Neural progenitor cell (in vitro differentiated cells): ENCODE data around the gene ESYT3. TPM values are rescaled to one million over a fixed set of nuclear protein-coding genes. Genes with fewer than 3 reads are reported as not detected.
"Not testable (repeated sequence)": the region's sequence is repeated elsewhere in the genome, so short reads cannot be mapped to it uniquely, and the experiment has no call there.

Source experiments
- DNase-seq: peaks from one replicate; pipeline ENCODE4 v3.0.0-alpha.2; 2016; ENCODE audit warnings: low spot score
- H2AFZ ChIP-seq: fragments of 200-600 bp; sonication (generic); replicated peaks from 2 replicates; pipeline ENCODE4 v1.6.1; 2016; ENCODE audit warnings: antibody characterized with exemption
- H3F3A ChIP-seq: fragments of 200-600 bp; sonication (generic); 2 replicates; pipeline ENCODE4 v1.6.1; 2016; ENCODE audit warnings: antibody characterized with exemption, low read depth
- H3K27ac ChIP-seq: fragments of 200-600 bp; sonication (generic); 2 replicates; pipeline ENCODE4 v1.5.1; 2016; ENCODE audit warnings: mild to moderate bottlenecking
- H3K27me3 ChIP-seq: fragments of 200-600 bp; sonication (generic); 2 replicates; pipeline ENCODE4 v1.6.1; 2016; ENCODE audit warnings: mild to moderate bottlenecking, moderate library complexity
- H3K36me3 ChIP-seq: fragments of 200-600 bp; sonication (generic); 2 replicates; pipeline ENCODE4 v1.5.1; 2016
- H3K4me1 ChIP-seq: fragments of 200-600 bp; sonication (generic); 2 replicates; pipeline ENCODE4 v1.6.1; 2016; ENCODE audit warnings: mixed run types
- H3K4me2 ChIP-seq: fragments of 200-600 bp; sonication (generic); 2 replicates; pipeline ENCODE4 v1.6.1; 2016
- H3K4me3 ChIP-seq: fragments of 200-600 bp; sonication (generic); 2 replicates; pipeline ENCODE4 v1.5.1; 2016
- H3K79me2 ChIP-seq: fragments of 200-600 bp; sonication (generic); 2 replicates; pipeline ENCODE4 v1.6.1; 2016; ENCODE audit warnings: low read depth
- H3K9ac ChIP-seq: fragments of 200-600 bp; sonication (generic); 2 replicates; pipeline ENCODE4 v1.6.1; 2016
- H3K9me3 ChIP-seq: fragments of 200-600 bp; sonication (generic); 2 replicates; pipeline ENCODE4 v1.5.1; 2016; ENCODE audit warnings: low read depth
- H4K20me1 ChIP-seq: fragments of 200-600 bp; sonication (generic); 2 replicates; pipeline ENCODE4 v1.6.1; 2016; ENCODE audit warnings: low read depth
- H3K27ac Mint-ChIP-seq: 3 replicates; pipeline ENCODE4 v1.8.0; 2021; ENCODE audit warnings: mixed read lengths
- H3K27me3 Mint-ChIP-seq: 2 replicates; pipeline ENCODE4 v1.8.0; 2022; ENCODE audit warnings: low read depth, mild to moderate bottlenecking, inconsistent platforms, moderate library complexity, mixed read lengths; ENCODE audit not compliant: insufficient read depth
- H3K36me3 Mint-ChIP-seq: 3 replicates; pipeline ENCODE4 v1.8.0; 2021; ENCODE audit warnings: mixed read lengths
- H3K4me1 Mint-ChIP-seq: 3 replicates; pipeline ENCODE4 v1.8.0; 2021; ENCODE audit warnings: mixed read lengths
- H3K4me3 Mint-ChIP-seq: 3 replicates; pipeline ENCODE4 v1.8.0; 2021; ENCODE audit warnings: mild to moderate bottlenecking, moderate library complexity, mixed read lengths
- H3K9me3 Mint-ChIP-seq: 3 replicates; pipeline ENCODE4 v1.8.0; 2020; ENCODE audit warnings: mixed read lengths
- EZH2 ChIP-seq: fragments of 200-600 bp; sonication (generic); IDR thresholded peaks from 2 replicates; pipeline ENCODE4 v1.6.1; 2017; ENCODE audit warnings: antibody characterized with exemption, mild to moderate bottlenecking, moderate library complexity
- EZH2phosphoT487 ChIP-seq: fragments of 200-600 bp; sonication (generic); IDR thresholded peaks from 2 replicates; pipeline ENCODE4 v1.6.1; 2017; ENCODE audit warnings: antibody characterized with exemption
- total RNA-seq: library from RNA; depleted of rRNA; stranded (reverse); fragments of >200 nt; gene quantifications from 2 replicates; pipeline ENCODE4 v1.2.3, GENCODE V29; 2015; ENCODE audit warnings: low replicate concordance
- TF ChIP-seq, protein P1 (sequence below): fragments of 200-600 bp; sonication (generic); IDR thresholded peaks from 2 replicates; pipeline ENCODE4 v1.5.1; 2017; ENCODE audit warnings: antibody characterized with exemption, mild to moderate bottlenecking

The ESYT3 gene
- total RNA-seq, 1 donor from 2014 or later = 1.4 TPM

- H3K9me3 Mint-ChIP-seq = no peaks in the 10 kb centered on the region
- Histone ChIP-seq H3K4me2 (no peak overlapping the region), H3K4me3 (no peak overlapping the region), H3K9me3 (no peaks in the 10 kb centered on the region), H3K79me2 (no peaks in the 10 kb centered on the region), H3K36me3 (no peaks in the 10 kb centered on the region), H3F3A (no peaks in the 10 kb centered on the region), H3K27ac (no peak overlapping the region), H4K20me1 (no peaks in the 10 kb centered on the region), H2AFZ (peak overlapping the region; percentile 70), H3K9ac (no peak overlapping the region), H3K4me1 (no peaks in the 10 kb centered on the region), H3K27me3 (no peaks in the 10 kb centered on the region)
- no peak overlapping the region for H3K4me3 Mint-ChIP-seq
- no peaks in the 10 kb centered on the region for H3K36me3 Mint-ChIP-seq
- H3K27ac Mint-ChIP-seq = no peak overlapping the region
- no peaks in the 10 kb centered on the region for H3K4me1 Mint-ChIP-seq
- TF ChIP-seq, protein P1, sequence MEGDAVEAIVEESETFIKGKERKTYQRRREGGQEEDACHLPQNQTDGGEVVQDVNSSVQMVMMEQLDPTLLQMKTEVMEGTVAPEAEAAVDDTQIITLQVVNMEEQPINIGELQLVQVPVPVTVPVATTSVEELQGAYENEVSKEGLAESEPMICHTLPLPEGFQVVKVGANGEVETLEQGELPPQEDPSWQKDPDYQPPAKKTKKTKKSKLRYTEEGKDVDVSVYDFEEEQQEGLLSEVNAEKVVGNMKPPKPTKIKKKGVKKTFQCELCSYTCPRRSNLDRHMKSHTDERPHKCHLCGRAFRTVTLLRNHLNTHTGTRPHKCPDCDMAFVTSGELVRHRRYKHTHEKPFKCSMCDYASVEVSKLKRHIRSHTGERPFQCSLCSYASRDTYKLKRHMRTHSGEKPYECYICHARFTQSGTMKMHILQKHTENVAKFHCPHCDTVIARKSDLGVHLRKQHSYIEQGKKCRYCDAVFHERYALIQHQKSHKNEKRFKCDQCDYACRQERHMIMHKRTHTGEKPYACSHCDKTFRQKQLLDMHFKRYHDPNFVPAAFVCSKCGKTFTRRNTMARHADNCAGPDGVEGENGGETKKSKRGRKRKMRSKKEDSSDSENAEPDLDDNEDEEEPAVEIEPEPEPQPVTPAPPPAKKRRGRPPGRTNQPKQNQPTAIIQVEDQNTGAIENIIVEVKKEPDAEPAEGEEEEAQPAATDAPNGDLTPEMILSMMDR = peak; percentile 93
- TF ChIP-seq EZH2 = no peak
- TF ChIP-seq EZH2phosphoT487 = no peak
- no peaks in the 10 kb centered on the region for H3K27me3 Mint-ChIP-seq
- DNase-seq = peak; percentile 79
Observed at GRCh38 chr3:138479438-138479863, 45.0 kb downstream of the ESYT3 start.

DNA sequence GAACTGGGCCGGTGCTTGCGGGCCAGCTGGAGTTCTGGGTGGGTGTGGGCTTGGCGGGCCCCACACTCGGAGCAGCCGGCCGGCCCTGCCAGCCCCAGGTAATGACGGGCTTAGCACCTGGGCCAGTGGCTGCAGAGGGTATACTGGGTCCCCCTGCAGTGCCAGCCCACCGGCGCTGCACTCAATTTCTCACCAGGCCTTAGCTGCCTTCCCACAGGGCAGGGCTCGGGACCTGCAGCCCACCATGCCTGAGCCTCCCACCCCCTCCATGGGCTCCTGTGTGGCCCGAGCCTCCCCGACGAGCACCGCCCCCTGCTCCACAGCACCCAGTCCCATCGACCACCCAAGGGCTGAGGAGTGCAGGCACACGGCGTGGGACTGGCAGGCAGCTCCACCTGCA lies 50.3 kb downstream of the ESYT3 start:
- not testable (repeated sequence) for H3K36me3 ChIP-seq, H3K4me1 Mint-ChIP-seq, H3K27me3 Mint-ChIP-seq, H3K4me2 ChIP-seq, H3K9ac ChIP-seq, H3K36me3 Mint-ChIP-seq, H3K4me1 ChIP-seq, DNase-seq, H3K27ac Mint-ChIP-seq, H3K27ac ChIP-seq, H3K4me3 ChIP-seq, H3K27me3 ChIP-seq, H4K20me1 ChIP-seq, H2AFZ ChIP-seq, H3K79me2 ChIP-seq, H3K9me3 ChIP-seq, H3K4me3 Mint-ChIP-seq, H3F3A ChIP-seq
- peaks cover 36% of the 10 kb centered on the region for H3K9me3 Mint-ChIP-seq

GRCh38 chr3:138486580-138486979 lies 52.2 kb downstream of the ESYT3 start:
- not testable (repeated sequence) for H3K4me1 Mint-ChIP-seq, H3K4me2 ChIP-seq, H3K27me3 ChIP-seq, H3K27ac ChIP-seq, H3K4me3 Mint-ChIP-seq, H3K36me3 Mint-ChIP-seq, DNase-seq, H4K20me1 ChIP-seq, H3K9me3 ChIP-seq, H3K79me2 ChIP-seq, H3K4me1 ChIP-seq, H3K36me3 ChIP-seq, H2AFZ ChIP-seq, H3K27ac Mint-ChIP-seq, H3F3A ChIP-seq, H3K9ac ChIP-seq, H3K27me3 Mint-ChIP-seq, H3K4me3 ChIP-seq
- H3K9me3 Mint-ChIP-seq = peaks cover 37% of the 10 kb centered on the region

- no peak overlapping the region for H3K4me3 Mint-ChIP-seq
- TF ChIP-seq EZH2phosphoT487 (no peak), EZH2 (no peak)
- TF ChIP-seq, protein P1 = no peak
- Histone ChIP-seq H2AFZ (no peak overlapping the region), H4K20me1 (no peaks in the 10 kb centered on the region), H3K27ac (no peak overlapping the region), H3K4me3 (no peak overlapping the region), H3K27me3 (no peaks in the 10 kb centered on the region), H3K4me2 (no peak overlapping the region), H3K79me2 (no peaks in the 10 kb centered on the region), H3K9me3 (no peaks in the 10 kb centered on the region), H3K4me1 (no peaks in the 10 kb centered on the region), H3K9ac (no peak overlapping the region), H3F3A (no peaks in the 10 kb centered on the region), H3K36me3 (no peaks in the 10 kb centered on the region)
- peaks cover 2% of the 10 kb centered on the region for H3K27me3 Mint-ChIP-seq
- H3K4me1 Mint-ChIP-seq = no peaks in the 10 kb centered on the region
- no peak overlapping the region for H3K27ac Mint-ChIP-seq
- H3K36me3 Mint-ChIP-seq = peaks cover 8% of the 10 kb centered on the region
- no peak for DNase-seq
- H3K9me3 Mint-ChIP-seq = peaks cover 21% of the 10 kb centered on the region
Observed at GRCh38 chr3:138491971-138492370, 57.6 kb downstream of the ESYT3 start.
